Activated CD8-positive, alpha-beta memory T cell treated with anti-CD3 and anti-CD28 coated beads, Interleukin-2, amount 50 U/mL, for 48 hours (primary cell): ENCODE measurements around the gene VASN.
A peak's percentile ranks its signal among the peaks of the same experiment; 100 is the strongest.

Experiments
- DNase-seq: peaks from one replicate; pipeline ENCODE4 v3.0.0-alpha.2; 2020

VASN gene

DNA sequence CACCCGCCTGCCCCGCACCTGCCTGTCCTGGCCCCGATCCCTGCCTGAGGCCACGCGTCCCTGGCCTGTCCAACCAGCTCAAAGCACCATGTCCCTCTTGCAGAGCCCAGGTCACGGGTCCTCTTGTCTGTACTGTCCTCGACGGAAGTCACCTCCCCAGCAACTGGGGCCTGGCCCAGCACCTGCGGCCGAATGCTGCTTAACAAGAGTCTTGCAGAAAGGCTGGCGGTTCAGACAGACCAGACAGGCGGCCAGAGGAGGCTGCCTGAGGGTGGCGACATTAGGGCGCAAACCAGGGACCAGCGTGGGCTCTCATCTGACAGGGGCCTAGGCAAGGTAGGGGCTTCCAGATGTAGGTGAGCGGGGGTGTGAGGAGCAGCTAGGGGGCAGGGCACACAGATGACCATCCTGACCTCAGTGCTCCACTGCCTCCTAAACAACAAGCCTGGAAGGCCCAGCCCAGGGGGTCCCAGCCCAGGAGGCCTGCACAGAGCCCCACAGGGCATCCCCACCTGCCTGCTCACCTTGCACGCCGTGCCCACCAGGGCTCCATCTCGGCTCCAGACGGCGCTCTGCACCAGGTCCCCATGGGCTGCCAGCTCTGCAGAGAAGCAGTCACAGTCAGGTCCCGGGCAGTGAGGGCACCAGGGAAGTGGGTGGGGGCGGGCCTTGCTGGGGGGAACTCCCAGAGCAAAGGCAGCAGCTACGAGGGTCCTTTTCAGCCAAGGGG is 33.5 kb downstream of the VASN start:
- no peak for DNase-seq

DNA sequence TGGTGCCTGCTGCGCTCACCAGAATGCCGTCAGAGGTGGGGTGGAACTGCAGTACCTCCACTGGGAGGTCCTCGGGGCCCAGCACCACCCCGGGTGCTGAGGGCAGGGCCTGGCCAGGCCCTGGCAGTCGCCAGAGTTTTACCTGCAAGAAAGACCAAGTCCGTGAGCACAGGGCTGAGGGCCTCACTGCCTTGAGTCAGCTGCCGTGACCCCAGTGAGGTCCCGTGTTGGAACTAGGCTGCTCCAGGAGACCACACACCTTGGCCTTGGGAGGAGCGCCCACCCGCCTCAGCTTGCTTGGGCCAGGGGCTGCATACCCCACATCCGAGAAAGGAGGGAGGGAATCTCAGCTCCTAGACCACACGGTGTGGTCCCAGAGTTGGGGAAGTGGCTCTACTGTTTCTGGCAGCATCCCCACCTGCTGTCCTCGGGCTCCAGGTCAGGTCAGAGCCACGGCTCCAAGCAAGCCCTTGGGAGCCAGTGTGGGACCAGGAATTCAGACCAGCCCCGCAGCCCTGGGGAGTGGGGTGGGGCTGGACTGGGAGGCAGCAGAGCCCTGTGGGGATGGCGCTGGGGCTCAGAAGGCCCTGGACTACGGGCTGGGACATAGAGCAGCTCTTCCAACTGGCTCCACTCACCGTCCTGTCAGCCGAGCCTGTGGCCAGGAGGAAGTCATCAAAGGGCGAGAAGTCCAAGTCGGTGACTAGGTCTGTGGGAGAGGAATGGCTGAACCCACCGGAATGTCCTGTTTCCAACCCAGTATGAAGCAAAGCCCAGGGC is 36.1 kb downstream of the VASN start:
- no peak for DNase-seq

DNA sequence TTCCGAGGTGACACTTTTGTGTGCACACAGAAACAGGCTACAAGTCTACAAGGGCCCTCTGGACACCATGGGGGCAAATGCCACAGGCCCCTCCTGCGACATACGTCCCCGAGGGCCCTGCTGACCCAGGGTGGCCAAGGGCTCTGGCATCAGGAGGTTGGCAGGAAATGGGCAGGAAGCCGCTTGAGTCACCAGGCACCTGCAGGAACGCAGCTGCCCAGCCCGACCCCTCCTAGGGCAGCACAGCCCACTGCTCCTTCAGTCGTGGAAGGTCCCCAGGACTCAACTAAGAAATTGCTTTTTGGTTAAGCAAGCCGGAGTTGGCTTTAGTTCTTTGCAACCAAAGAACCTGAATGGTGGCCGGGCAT is 36.7 kb downstream of the VASN start:
- no peak for DNase-seq

DNA sequence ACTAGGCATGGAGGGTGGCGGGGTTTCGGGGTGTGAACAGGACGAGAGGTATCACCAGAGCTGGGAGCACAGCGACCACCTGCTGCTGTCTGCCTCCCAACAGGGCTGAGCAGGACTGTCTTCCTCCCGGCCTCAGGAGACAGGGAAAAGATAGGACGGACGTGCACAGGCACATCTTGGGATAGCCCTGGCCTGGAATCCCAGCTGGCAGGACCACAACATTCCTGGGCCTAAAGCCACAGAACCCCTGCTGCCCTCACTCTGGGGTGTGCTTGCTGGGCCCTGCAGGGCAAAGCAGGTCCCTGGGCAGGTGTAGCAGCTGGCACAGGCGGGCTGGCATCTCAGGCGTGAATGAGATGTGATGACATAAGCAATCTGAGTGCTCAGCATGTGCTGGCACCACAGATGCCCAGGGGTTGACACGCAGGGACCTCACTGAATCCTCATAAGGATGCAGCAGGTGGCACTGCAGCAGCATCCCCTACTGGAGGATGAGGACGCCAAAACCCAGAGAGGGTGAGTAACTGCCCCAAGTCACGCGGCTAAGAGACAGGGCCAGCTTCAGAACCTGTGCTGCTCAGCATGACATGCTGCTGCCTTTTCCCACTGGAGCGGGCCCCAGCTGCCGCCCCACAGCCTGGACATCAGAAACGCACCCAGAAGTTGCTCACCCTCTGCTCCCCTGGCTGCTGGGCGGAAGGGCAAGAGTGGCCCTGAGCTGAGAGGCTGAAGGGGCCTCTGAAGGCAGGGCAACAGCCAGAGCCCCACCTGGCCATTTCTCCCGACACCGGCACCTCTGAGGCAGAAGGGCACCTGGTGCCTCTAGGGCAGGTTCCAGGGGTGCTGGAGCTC is 37.7 kb downstream of the VASN start:
- no peak for DNase-seq

DNA sequence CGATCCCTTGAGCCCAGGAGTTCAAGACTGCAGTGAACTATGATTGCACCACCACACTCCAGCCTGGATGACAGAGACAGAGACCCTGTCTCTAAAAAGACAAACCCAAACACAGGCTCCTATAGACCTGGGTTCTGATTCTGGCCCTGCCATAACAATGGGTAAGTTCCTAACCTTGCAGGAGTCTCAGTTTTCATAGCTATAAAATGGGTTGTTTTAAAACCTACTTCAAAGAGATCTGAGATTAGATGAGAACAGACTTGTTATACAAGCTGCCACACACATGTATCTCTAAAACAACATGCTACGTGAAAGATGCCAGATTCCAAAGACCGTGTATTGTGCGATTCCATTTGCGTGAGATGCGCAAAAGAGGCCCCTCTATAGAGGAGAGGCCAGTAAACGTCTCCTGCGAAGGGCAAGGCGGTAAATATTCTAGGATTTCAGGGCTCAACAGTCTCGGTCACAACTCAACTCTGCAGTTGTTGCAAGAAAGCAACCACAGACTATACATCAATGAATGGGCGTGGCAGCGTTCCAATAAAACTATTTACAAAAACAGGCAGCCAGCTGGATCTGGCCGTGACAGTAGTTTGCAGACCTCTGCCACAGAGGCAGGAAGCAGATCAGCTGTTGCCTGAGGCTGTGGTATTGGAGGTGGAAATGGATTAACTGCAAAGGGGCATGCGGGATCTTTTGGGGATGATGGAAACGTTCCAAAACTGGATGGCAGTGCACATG is 38.9 kb downstream of the VASN start:
- DNase-seq, result no peak

DNA sequence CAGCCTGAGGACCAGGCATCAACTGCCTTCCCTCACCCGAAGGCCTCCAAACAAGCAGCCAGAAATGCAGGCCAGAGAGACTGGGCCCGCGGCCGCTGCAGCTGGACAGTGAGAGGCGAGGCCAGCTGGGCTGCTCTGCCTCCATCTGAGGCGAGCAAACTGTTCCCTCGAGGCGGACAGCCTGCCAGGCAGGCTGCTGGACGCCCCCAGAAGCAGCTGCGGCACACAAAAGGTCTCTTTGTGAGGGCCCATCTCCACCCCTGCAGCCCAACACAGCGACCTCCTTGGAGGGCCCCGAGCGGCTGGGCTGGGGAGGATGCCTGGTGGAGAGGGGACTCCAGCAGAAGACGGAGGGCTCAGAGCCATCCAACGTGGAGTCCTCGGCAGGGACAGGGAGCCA is 40.0 kb downstream of the VASN start:
- no peak for DNase-seq

DNA sequence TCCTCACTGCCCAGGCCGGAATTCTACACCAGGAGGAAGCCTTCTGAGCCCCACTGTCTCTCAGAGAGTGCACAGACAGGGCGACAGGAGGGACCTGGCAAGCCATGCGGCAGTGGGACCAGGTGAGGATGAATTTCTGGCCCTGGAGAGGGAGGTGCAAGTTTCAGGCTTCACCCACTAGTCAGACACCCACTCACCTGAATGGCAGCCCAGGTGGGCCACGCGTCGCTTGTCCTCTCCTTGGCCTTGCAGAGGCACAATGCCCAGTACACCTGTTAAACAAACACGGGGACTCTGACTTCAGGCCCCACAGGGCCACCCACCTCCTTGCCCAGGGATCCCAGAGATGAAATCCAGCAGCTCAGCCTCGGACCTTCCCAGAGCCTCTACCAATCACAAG is 40.5 kb downstream of the VASN start:
- no peak for DNase-seq

DNA sequence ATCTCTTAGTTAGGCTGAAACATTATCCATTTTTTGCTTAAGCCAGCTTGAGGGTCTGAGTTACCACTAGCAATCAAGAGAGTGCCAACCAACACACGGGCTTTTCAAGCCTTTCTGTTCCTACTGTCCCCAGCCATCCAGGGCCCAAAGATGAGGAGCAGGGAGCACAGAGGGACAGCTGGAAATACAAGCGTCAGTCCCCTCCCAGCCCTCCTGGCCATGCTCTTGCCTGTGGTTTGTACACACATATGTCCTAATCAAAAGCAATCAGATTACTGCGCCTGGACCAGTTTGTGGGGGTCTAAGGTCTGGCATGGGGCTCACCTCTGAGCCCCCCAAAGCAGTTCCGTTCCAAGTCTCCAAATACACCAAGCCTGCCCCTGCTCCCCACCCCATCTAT is 41.2 kb downstream of the VASN start:
- DNase-seq, result no peak

DNA sequence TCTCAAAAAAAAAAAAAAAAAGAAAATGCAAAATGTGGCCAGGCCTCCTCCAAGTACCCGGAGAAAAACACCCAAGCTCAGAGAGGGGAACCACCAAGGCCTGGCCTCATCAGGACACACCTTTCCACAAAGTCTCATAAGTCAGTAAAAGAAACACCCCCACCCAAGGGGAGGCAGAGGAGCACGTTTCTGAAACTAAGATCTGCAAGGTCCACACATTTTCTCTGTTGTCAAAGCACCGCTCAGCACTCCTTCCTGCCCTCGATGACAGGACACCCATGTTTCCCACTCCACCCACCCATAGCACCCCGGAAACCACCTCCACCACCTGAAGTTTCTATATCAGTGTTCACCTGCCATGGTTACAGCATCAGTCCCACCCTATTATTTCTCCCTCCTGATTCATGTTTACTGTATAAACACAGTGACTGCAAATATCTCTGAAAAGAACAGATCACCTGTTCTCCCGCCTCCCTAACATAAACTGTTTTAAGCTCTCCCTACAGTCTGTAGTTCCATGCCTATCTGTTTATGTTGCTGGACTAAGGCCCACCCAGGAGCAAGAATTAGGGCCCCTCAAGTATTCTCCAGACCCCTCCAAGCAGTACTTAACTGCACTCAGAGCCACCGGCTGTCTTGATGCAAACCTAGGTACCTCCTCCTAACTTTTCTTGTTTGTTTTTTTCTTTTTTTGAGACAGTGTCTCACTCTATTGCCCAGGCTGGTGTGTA is 42.7 kb downstream of the VASN start:
- DNase-seq, result peak; percentile 84

DNA sequence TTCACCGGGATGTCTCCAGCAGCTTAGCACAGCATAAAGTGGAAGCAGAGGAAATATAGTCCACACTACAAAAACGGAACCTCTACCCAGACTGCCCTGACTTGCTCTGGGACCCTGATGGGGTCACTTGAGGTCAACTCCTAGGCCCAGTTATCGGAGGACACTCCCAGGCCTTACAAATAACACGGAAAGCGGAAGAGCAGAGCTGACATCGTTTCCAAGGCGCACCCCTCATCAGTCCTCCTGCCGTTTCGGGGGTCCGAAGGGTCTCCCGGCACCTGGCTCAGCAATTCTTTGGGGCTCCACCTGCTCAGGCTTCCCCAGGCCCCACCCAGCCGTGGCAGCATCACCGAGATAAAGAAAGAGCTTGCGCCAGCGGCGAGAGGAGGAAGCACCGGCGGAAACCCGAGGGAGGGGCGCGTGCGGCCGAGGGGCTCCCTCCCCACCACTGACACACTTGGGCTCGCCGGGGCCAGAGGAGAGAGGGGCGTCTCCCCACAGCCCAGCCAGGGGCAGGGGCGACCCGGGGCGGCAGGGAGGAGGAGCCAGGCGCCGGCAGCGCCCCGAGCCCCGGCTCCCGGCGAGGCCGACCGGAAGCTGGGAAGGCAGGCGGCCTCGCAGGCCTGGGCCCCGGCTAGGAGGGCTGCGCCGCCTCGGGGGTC is 44.0 kb downstream of the VASN start:
- DNase-seq, result peak; percentile 80

DNA sequence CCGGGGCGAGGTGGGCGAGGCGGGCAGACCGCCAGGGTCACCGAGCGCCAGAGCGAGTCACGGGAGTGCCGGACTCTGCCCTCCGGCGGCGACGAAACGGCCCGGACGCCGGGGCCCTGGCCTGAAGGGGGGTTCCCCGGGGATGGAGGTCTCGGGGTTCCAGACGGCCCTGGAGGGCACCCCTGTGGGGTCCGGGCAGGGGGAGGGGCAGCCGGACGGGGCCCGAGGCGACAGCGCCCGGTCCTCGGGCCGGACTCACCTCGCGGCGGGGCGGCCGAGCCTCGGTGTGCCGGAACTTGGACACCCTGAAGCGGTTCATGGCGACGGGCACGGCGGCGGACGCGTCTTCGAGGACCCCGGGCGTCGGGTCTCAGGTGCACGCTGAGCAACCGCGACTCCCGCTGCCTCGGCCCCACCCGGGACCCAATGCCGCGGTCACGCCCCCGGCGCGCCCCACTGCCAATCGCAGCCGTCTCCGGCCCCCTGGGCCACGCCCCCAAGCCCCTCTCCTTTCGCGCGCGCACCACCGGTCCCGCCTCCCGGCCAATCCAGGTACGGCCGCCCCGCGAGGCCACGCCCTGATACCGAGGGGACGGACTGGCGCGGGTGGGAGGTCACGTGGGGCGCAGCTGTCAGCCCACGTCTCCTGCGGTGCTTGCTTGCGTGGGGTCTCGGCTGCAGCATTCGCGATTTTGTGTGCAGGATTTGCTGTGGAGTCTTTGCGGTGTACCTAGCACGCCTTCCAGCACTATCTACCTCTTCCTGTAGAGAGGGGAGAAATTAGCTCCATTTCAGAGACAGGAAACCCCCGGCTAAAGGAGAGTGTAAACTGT is 44.8 kb downstream of the VASN start, which contains the start of gene CORO7:
CORO7 (minus strand) TSS at position 397 of the 833 bp plus-strand sequence; CDS start at position 319, 78 bp downstream.
- DNase-seq, result peak; percentile 98

DNA sequence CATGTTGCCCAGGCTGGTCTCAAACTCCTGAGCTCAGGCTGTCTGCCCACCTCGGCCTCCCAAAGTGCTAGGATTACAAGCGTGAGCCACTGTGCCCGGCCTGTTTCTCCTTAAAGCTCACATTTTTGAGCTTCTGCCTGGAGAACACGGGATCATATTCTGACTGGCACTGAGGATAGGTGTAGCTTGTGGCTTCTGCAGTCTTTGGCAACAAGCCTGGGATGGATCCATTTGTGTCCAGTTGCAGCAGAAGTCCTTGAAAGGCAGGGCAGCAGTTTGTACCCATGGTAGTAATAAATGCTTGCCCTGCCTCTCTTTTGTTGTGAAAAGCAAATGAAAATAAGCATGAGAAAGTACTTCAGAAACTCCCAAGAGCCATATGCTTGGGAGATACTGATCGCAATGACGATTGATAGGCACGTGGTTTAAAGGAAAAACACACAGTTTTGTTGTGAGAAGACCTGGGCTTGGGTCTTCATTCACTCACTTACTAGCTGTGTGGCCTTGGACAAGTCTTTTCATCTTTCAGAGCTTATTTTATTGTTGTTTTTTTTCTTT is 47.8 kb downstream of the VASN start:
- no peak for DNase-seq

DNA sequence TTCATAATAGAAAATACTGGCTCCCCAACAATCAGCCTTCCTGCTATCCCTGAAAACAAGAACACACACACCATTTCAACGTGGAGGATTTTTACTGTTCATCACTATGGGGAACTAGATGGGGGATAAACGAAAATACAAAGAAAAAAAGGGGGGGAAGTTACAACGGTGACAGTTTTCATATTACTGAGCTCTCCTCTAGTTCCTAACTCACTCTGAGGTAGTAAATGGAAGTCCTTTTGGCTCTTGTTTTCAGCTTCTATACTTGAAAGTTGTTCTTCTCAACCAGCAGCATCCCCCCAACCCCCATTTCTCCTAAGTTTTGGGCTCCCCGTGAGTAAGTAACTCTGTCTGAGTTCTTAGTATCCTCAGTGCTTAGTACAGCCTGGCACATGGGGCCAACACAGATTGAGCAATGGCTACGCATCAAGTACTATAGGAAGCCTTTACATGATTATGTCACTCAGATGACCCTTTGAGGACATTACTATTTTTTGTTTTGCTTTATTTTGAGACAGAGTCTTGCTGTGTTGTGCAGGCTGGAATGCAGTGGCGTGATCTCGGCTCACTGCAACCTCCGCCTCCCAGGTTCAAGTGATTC is 49.0 kb downstream of the VASN start:
- DNase-seq, result no peak

DNA sequence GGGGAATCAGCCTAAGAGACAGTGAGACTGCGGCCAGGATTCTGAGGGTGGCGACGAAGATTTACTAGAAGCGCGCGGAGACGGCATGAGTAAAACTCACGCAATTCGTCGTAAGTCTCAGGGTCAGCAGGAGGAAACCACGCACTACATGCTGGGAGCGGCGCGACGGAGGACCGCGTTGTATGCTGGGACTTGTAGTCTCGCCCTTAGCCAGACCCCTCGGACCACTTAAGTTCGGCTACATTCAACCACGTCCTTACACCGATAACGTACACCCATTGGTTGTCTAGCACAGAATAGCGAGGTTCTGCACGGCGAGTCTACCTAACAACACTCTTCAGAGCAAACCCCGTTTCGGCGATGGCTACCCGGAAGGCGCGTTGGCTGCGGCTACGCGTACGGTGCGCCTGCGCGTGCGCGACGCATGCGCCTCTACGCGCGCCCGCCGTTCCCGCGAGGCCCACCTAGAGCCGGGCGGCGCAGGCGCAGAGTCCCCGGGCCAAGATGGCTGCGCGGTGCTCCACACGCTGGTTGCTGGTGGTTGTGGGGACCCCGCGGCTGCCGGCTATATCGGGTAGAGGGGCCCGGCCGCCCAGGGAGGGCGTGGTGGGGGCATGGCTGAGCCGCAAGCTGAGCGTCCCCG is 53.9 kb downstream of the VASN start, which contains the start of gene DNAJA3:
DNAJA3 (plus strand) TSS at position 491 of the 643 bp plus-strand sequence; CDS start at position 505, 14 bp downstream.
- peak; percentile 96 for DNase-seq

DNA sequence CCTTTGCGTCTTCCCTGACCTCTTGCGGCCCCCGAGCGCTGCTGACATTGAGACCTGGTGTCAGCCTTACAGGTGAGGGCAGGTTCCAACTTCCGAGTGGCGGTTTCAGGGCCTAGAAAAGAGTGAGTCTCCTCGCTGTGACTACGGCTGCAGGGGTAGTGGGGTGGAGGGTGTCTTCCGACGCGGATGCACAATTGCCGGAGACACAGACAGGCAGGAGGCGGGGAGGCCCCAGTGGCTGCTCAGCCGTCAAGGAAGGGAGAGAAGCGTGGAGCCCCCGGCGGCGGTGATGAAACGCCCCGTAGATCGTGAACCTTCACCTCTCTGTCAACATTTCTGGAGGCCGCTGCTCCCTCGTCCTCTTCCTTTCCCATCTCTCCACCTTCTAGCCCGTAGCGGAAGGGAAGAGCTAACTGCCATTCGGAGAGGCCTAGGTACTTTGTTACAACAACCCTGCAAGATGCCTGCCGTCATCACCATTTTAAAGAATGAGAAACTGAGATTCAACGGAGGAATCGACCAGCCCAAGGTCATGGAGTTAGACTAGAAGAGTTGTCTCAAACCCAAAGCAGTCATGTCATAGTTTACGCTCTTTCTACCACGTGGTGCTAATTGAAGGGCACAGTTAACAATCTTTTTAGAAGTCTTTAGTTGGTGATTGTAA is 54.5 kb downstream of the VASN start:
- DNase-seq, result no peak

DNA sequence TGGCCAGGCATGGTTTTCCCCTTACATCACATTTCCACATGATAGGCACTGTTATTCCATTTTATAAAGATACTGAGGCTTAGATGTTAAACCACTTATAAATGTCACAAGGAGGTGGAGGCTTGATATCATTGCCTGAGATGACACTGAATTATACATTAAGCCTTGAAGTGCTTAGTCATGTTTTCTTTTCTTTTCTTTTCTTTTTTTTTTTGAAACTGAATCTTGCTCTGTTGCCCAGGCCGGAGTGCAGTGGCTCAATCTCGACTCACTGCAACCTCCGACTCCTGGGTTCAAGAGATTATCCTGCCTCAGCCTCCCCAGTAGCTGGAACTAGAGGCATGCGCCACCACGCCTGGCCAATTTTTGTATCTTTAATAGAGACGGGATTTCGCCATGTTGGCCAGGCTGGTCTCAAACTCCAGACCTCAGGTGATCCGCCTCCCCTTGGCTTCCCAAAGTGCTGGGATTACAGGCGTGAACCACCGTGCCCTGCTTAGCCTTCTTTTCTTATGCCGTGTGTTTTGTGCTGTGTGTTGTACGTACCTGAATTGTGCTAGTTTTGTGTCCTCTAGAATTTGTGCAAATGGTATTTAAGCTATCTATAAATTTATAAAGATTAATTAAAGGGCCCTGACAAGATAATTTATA is 55.2 kb downstream of the VASN start:
- DNase-seq, result no peak

DNA sequence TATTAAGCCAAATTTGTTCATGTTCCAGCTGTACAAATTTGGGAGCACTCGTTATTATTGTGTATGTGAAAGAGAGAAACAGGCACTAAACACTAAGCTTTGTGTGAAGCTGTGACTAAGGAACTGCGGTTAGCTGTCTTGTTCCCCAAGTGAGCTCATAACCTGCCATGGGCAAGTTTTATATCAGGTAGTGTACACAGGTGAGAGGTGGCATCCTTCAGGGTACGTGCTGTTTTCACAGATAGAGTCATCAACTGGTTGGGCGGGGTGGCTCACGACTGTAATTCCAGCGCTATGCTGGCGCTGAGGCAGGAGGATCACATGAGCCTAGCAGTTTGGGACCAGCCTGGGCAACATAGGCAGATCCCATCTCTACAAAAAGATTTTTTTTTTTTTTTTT is 56.9 kb downstream of the VASN start:
- no peak for DNase-seq

DNA sequence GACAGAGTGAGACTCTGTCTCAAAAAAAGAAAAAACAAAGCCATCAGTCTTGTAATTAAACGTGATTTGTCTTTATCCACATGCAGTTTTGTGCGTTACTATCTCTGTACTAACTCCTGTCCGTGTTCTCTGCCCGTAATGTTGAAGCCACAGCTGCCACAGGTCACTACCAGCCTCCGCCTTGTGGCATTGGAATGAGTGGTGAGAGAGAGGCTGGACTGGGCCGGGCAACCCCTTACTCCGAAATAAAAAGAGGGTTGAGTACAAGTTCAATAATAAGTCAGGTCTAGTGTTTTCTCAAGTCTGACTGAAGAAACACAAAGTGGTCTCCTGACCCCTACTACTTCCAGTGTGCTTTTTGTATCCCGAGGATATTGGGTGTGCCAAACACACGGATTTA is 59.4 kb downstream of the VASN start:
- no peak for DNase-seq
